Kidney epithelial cell (primary cell): ENCODE results near the gene ZPBP2. TPM values are rescaled to one million over a fixed set of nuclear protein-coding genes. Genes with fewer than 3 reads are reported as not detected.

ENCODE experiments used
- DNase-seq: peaks from one replicate; pipeline ENCODE4 v3.0.0-alpha.2; 2010; ENCODE audit warnings: low read depth
- H3K27me3 ChIP-seq: 2 replicates; pipeline ENCODE4 v1.6.0; 2011; ENCODE audit warnings: low read length; ENCODE audit not compliant: control insufficient read depth, insufficient read depth
- H3K36me3 ChIP-seq: 2 replicates; pipeline ENCODE4 v1.5.1; 2011; ENCODE audit warnings: low read length; ENCODE audit not compliant: control insufficient read depth, insufficient read depth
- H3K4me3 ChIP-seq: 2 replicates; pipeline ENCODE4 v1.5.1; 2011; ENCODE audit warnings: low read depth, mild to moderate bottlenecking, control low read depth, low read length
- total RNA-seq: library from RNA; depleted of rRNA; stranded (reverse); fragments of >200 nt; gene quantifications from 2 replicates; pipeline ENCODE4 v1.2.3, GENCODE V29; 2015
- TF ChIP-seq, protein P1 (sequence below): IDR thresholded peaks from 2 replicates; pipeline ENCODE4 v1.5.1; 2011; ENCODE audit warnings: mild to moderate bottlenecking, moderate library complexity, low read length, control low read depth, inconsistent platforms; ENCODE audit not compliant: insufficient read depth, poor library complexity, severe bottlenecking

ZPBP2 gene
- total RNA-seq, 1 donor from 2014 or later, result not detected

DNA sequence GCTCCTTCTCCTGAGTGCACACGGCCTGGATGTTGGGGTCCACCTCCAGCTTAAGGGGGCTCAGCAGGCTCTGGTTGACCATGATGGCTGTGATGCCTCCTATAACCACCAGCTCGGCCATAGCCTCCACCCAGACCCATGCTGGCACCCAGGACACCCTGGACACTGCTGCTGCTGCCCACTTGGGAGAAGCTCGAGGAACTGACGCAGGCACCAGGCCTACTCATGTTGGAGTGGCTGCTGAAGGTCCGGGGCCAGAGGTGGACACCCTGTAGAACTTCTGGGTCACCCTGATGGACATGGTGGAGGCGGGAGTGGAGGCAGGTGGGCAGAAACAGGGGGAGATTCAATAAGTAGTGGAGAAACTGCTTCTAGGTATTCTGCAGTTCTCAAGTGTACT, 31.9 kb upstream of the ZPBP2 start:
- Histone ChIP-seq H3K36me3 (no peaks in the 10 kb centered on the region), H3K4me3 (no peak overlapping the region), H3K27me3 (no peaks in the 10 kb centered on the region)
- TF ChIP-seq, protein P1, sequence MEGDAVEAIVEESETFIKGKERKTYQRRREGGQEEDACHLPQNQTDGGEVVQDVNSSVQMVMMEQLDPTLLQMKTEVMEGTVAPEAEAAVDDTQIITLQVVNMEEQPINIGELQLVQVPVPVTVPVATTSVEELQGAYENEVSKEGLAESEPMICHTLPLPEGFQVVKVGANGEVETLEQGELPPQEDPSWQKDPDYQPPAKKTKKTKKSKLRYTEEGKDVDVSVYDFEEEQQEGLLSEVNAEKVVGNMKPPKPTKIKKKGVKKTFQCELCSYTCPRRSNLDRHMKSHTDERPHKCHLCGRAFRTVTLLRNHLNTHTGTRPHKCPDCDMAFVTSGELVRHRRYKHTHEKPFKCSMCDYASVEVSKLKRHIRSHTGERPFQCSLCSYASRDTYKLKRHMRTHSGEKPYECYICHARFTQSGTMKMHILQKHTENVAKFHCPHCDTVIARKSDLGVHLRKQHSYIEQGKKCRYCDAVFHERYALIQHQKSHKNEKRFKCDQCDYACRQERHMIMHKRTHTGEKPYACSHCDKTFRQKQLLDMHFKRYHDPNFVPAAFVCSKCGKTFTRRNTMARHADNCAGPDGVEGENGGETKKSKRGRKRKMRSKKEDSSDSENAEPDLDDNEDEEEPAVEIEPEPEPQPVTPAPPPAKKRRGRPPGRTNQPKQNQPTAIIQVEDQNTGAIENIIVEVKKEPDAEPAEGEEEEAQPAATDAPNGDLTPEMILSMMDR, result no peak
- no peak for DNase-seq

DNA sequence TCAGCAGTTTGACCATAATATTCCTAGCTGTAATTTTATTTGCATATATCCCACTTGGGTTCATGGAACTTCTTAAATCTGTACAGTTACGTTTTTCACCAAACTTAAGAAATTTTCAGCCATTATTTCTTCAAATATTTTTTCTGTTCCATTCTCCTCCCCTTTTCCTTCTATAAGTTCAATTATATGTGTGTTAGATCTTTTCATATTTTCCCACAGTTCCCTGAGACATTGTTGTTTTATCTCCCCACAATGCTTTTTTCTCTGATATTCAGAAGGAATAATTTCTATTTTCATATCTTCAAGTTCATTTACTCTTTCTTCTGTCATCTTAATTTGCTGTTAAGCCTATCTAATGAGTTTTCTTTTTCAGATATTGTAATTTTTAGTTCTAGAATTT, 29.9 kb upstream of the ZPBP2 start:
- Histone ChIP-seq H3K4me3 (no peak overlapping the region), H3K27me3 (no peaks in the 10 kb centered on the region), H3K36me3 (no peaks in the 10 kb centered on the region)
- DNase-seq, result no peak
- TF ChIP-seq, protein P1, result no peak

DNA sequence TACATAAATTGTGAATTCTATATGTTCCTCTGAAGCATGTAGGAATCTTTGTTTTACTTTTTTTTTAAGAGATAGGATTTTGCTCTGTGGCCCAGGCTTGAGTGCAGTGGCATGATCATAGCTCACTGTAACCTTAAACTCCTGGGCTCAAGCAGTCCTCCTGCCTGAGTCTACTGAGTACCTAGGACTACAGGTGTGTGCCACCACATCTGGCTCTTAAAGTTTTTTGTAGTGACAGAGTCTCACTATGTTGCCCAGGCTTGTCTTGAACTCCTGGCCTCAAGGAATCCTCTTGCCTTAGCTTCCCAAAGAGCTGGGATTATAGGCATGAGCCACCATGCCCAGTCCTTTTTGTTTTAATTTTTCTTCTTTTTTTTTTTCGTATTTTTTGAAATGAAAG, 29.2 kb upstream of the ZPBP2 start:
- DNase-seq, result no peak

DNA sequence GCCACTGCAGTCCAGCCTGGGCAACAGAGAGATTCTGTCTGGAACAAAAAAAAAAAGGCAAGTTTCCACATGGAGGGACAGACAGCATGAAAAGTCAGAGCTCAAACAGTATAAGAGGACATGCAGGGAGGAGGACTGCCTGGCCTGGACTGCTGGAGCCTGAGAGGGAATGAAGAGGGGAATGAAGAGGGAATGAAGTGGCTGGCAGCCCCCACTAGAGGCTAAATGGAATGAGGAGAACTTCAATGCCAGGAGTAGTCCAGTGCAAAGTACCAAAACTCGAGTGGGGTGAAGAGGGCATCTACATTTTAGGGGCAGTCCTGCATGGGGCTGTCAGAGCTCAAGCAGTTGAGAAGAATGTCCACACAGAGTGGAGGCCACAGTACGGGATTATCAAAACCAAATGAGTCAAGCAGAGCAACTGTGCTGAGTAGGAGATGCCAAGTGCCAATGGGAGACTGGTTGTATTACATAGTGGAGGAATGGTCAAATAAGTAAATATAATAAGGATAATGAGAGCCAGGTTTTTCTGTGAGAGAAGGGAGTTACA, 26.8 kb upstream of the ZPBP2 start:
- TF ChIP-seq, protein P1, result no peak
- DNase-seq, result no peak
- Histone ChIP-seq H3K4me3 (no peak overlapping the region), H3K27me3 (no peaks in the 10 kb centered on the region), H3K36me3 (no peaks in the 10 kb centered on the region)

More for the DNA sequence above, 29.2 kb upstream of the ZPBP2 start:
- Histone ChIP-seq H3K4me3 (no peak overlapping the region), H3K27me3 (no peaks in the 10 kb centered on the region), H3K36me3 (no peaks in the 10 kb centered on the region)
- TF ChIP-seq, protein P1, result no peak

DNA sequence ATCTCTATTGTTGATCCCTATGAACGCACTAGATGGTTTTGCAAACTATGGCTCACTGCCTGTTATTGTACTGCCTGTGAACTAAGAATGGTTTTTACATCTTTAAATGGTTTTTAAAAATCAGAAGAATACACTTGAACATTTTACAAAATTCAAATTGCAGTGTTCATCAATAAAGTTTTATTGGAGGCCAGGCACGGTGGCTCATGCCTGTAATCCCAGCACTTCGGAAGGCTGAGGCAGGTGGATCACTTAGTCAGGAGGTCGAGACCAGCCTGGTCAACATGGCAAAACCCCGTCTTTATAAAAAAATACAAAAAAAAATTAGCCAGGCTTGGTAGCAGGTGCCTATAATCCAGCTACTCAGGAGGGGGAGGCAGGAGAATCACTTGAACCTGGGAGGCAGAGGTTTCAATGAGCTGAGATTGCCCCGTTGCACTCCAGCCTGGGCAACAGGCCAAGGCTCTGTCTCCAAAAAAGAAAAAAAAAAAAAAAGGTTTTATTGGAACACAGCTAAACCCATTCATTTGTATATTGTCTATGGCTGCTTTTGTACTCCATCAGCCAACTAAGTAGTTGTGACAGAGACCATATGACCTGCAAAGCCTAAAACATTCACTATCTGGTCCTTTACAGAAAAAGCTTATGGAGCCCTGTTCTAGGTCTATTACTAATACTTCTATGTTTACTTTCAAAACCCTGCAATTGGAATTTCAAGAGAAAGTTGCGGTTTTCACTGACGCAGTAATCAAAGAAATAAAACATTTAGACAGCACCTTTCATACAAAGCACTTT, 22.8 kb upstream of the ZPBP2 start:
- Histone ChIP-seq H3K36me3 (no peaks in the 10 kb centered on the region), H3K27me3 (no peaks in the 10 kb centered on the region), H3K4me3 (no peak overlapping the region)
- TF ChIP-seq, protein P1, result no peak
- DNase-seq, result no peak
